ENCODE results near the gene RFK. TPM values are rescaled to one million over a fixed set of nuclear protein-coding genes. Genes with fewer than 3 reads are reported as not detected.

The RFK gene
- total and polyA plus RNA-seq, 2 of the 13 experiments (the other 11 are each of a cell fraction or from before 2014, with no cell fraction given) = 18.2 to 37.2 TPM

DNA sequence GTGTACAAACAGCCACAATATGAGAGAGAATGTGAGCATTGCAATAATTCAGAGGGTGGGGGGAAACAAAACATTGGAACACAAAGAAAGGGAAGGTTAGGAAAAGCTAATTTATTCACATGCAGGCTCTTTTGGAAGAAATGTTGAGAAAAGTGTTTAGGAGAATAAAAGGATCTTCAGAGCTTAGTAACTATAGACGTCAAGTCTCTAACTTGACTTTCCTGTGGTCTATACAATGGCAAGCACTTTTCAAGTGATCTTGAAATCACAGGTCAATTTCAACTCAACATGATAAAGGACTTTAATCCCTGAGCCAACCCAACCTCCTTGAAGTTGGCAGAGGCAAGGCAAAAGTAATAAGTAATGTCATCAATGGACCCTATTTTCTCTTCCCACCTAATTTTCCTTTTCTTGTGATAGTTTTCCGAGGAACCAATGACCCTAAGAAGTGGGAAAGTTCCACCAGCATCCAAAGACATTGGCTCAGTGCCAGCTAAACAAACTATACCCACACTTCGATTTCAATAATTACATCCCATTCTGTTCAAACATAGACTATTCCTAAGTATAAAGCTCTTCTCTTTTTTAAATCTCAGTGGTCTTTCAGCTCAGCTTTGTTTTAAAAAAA, 23.7 kb downstream of the RFK start:
- no peaks in the 10 kb centered on the region for H3K36me3 ChIP-seq (replicated peaks in 1 of 2; ENCODE audit: control insufficient read depth in 1 of 2, insufficient read depth in 2 of 2, low read length in 2 of 2)
- H3K9ac ChIP-seq (ENCODE audit: insufficient read depth, low read depth, low read length) = no peak overlapping the region
- H3K27ac ChIP-seq (ENCODE audit: extremely low read length, insufficient read depth, low read length) = no peak overlapping the region
- FAIRE-seq = no peak
- H3K79me2 ChIP-seq (ENCODE audit: insufficient read depth, low read length) = no peaks in the 10 kb centered on the region
- no peak for ATAC-seq
- H3K9me3 ChIP-seq (ENCODE audit: low read length) = no peaks in the 10 kb centered on the region
- no peak overlapping the region for H3K4me2 ChIP-seq (ENCODE audit: low read depth, low read length)
- intact Hi-C loops (cut with micrococcal nuclease; ENCODE audit: unreplicated experiment) (no loop called here), in situ Hi-C loops (cut with HindIII; ENCODE audit: extremely low pct_ligation_motif_present, low pct_unique_long_range_greater_than_20kb) (no loop called here)
- TF ChIP-seq ZNF709 (CRISPR knock-in tag; IDR thresholded peaks at IDR 0.05) (no peak), ZNF616 (CRISPR knock-in tag; IDR thresholded peaks at IDR 0.05; ENCODE audit: low read depth) (no peak), PCBP2 (optimal IDR thresholded peaks at IDR 0.05; ENCODE audit: low read depth, low read length, poor library complexity, severe bottlenecking) (no peak), LCORL (IDR thresholded peaks at IDR 0.05) (0 out of 2 replicates have a peak, but pooled peaks have one; percentile 17), LCORL (CRISPR knock-in tag; IDR thresholded peaks at IDR 0.05) (no peak), ZNF3 (CRISPR knock-in tag; IDR thresholded peaks at IDR 0.05) (no peak), FOXP1 (IDR thresholded peaks at IDR 0.05) (no peak), FOXP1 (CRISPR knock-in tag; IDR thresholded peaks at IDR 0.05) (no peak), HIVEP1 (CRISPR knock-in tag; IDR thresholded peaks at IDR 0.05) (no peak), SIX4 (CRISPR knock-in tag; IDR thresholded peaks at IDR 0.05) (no peak)
- TF ChIP-seq, protein P1, sequence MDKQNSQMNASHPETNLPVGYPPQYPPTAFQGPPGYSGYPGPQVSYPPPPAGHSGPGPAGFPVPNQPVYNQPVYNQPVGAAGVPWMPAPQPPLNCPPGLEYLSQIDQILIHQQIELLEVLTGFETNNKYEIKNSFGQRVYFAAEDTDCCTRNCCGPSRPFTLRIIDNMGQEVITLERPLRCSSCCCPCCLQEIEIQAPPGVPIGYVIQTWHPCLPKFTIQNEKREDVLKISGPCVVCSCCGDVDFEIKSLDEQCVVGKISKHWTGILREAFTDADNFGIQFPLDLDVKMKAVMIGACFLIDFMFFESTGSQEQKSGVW (CRISPR knock-in tag; IDR thresholded peaks at IDR 0.05; ENCODE audit: borderline replicate concordance) = no peak
- H3K27me3 ChIP-seq (ENCODE audit: control insufficient read depth in 1 of 2, insufficient read depth in 2 of 2, low read length in 2 of 2) = no peaks in the 10 kb centered on the region; a peak in 1 of 5 replicates
- POLR2A ChIA-PET = no interaction called here
- H3K4me1 ChIP-seq (ENCODE audit: insufficient read depth, low read length) = peaks cover 62% of the 10 kb centered on the region
- BruUV-seq (replicated peaks) = no TSS peak
- CTCF ChIA-PET (ENCODE audit: low intra/inter-chr PET ratio, low total read pairs) = no interaction called here
- H3K4me3 ChIP-seq (replicated peaks in 1 of 3; ENCODE audit: insufficient read depth in 1 of 3, low read depth in 2 of 3, low read length in 3 of 3) = no peak overlapping the region
- H2AFZ ChIP-seq (ENCODE audit: low read length) = no peak overlapping the region
- no peak for DNase-seq (ENCODE audit: low spot score)
- WGBS (ENCODE audit: low lambda C conversion rate) = 81% methylated on average over 3 of the region's 3 CpGs
- no peaks in the 10 kb centered on the region for H4K20me1 ChIP-seq (ENCODE audit: insufficient read depth, low read length)

Data from HepG2 (cell line).